Mucosa of rectum (tissue), 2 donors: ENCODE measurements around the gene GUSB.
"Not testable (repeated sequence)": the region's sequence is repeated elsewhere in the genome, so short reads cannot be mapped to it uniquely, and the experiment has no call there.

Experiments
- H3K27ac ChIP-seq, 2 donors: one replicate each; pipeline ENCODE4 v1.7.0; 2013; ENCODE audit warnings: inconsistent platforms in 2 of 2, low read depth in 2 of 2, low read length in 2 of 2
- H3K27me3 ChIP-seq, 2 donors: one replicate each; pipeline ENCODE4 v1.7.0; 2013; ENCODE audit warnings: low read length in 2 of 2; ENCODE audit not compliant: control insufficient read depth in 2 of 2, insufficient read depth in 2 of 2
- H3K36me3 ChIP-seq, 2 donors: one replicate each; pipeline ENCODE4 v1.7.0; 2013; ENCODE audit warnings: low read length in 2 of 2; ENCODE audit not compliant: control insufficient read depth in 2 of 2, insufficient read depth in 2 of 2
- H3K4me1 ChIP-seq, 2 donors: one replicate each; pipeline ENCODE4 v1.7.0; 2013; ENCODE audit warnings: low read length in 2 of 2, mild to moderate bottlenecking in 1 of 2; ENCODE audit not compliant: control insufficient read depth in 2 of 2, insufficient read depth in 2 of 2
- H3K4me3 ChIP-seq, 2 donors: one replicate each; pipeline ENCODE4 v1.7.0; 2013; ENCODE audit warnings: low read length in 2 of 2
- H3K9ac ChIP-seq, 2 donors: one replicate each; pipeline ENCODE4 v1.7.0; 2013; ENCODE audit warnings: low read length in 2 of 2, low read depth in 1 of 2, mild to moderate bottlenecking in 1 of 2
- H3K9me3 ChIP-seq, 2 donors: one replicate each; pipeline ENCODE4 v1.7.0; 2013; ENCODE audit warnings: low read length in 2 of 2; ENCODE audit not compliant: control insufficient read depth in 2 of 2
- donor health status: healthy.
- donor health status: Normal muscosa, but diverticular disease.

Gene GUSB

GRCh38 chr7:65991829-65992228 is 9.8 kb upstream of the GUSB start:
- not testable (repeated sequence) for H3K4me1 ChIP-seq, H3K27me3 ChIP-seq

DNA sequence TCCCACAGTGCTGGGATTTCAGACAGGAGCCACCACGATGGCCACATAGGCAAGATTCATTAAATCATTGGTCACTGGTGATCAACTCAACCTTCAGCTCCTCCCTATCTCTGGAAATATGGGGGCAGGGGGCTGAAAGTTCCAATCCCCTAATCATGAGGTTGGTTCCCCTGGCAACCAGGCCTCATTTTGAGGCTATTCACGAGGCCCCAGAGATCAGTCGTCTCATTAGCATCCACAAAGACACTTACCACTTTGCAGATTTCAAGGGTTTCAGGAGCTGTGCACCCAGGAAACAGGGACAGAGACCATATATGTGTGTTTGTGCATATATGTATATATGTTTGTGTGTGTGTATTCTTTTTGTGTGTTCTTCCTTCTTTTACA is 7.7 kb upstream of the GUSB start:
- no peaks in the 10 kb centered on the region for H3K27me3 ChIP-seq
- H3K4me1 ChIP-seq = no peaks in the 10 kb centered on the region
- H3K36me3 ChIP-seq = no peaks in the 10 kb centered on the region
- no peak overlapping the region for H3K9ac ChIP-seq
- no peaks in the 10 kb centered on the region for H3K9me3 ChIP-seq
- H3K27ac ChIP-seq = no peak overlapping the region
- no peak overlapping the region for H3K4me3 ChIP-seq

More at GRCh38 chr7:65991829-65992228, 9.8 kb upstream of the GUSB start:
- H3K9me3 ChIP-seq, H3K9ac ChIP-seq, H3K36me3 ChIP-seq, H3K27ac ChIP-seq, H3K4me3 ChIP-seq: not testable (repeated sequence)

GRCh38 chr7:65988503-65988902 is 6.5 kb upstream of the GUSB start:
- H3K27me3 ChIP-seq, H3K9ac ChIP-seq, H3K36me3 ChIP-seq, H3K9me3 ChIP-seq, H3K4me3 ChIP-seq, H3K4me1 ChIP-seq, H3K27ac ChIP-seq: not testable (repeated sequence)

DNA sequence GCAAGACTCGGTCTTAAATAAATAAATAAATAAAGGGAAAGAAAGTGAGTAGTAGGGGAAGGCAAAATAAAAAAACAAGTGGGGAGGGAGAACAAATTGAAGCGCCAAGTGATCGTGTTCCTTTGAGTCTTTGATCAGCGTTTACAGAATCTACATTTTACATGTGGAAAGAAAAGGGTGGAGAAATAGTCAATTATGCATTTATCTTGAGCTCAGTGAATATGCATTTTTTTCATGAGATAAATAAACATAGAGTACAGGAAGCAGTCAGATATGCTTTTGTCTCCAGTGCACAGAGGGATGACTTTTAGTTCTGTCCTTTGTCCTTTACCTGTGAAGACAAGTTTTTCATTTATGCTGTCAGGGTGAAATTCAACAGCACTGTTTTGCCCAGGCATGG is 6.1 kb upstream of the GUSB start:
- H3K4me1 ChIP-seq = peaks cover 0 to 5% of the 10 kb centered on the region in 2 donors
- H3K4me3 ChIP-seq = no peak overlapping the region
- H3K36me3 ChIP-seq = no peaks in the 10 kb centered on the region
- no peaks in the 10 kb centered on the region for H3K27me3 ChIP-seq
- H3K9ac ChIP-seq = no peak overlapping the region
- no peak overlapping the region for H3K27ac ChIP-seq
- H3K9me3 ChIP-seq = no peaks in the 10 kb centered on the region

- Histone ChIP-seq H3K9ac (no peak overlapping the region), H3K36me3 (peaks cover 7% of the 10 kb centered on the region in 2 donors), H3K27me3 (no peaks in the 10 kb centered on the region), H3K4me1 (peaks cover 4 to 14% of the 10 kb centered on the region in 2 donors), H3K9me3 (no peaks in the 10 kb centered on the region), H3K4me3 (no peak overlapping the region), H3K27ac (no peak overlapping the region)
These were observed 2.1 kb upstream of the GUSB start for GRCh38 chr7:65983965-65984658.

DNA sequence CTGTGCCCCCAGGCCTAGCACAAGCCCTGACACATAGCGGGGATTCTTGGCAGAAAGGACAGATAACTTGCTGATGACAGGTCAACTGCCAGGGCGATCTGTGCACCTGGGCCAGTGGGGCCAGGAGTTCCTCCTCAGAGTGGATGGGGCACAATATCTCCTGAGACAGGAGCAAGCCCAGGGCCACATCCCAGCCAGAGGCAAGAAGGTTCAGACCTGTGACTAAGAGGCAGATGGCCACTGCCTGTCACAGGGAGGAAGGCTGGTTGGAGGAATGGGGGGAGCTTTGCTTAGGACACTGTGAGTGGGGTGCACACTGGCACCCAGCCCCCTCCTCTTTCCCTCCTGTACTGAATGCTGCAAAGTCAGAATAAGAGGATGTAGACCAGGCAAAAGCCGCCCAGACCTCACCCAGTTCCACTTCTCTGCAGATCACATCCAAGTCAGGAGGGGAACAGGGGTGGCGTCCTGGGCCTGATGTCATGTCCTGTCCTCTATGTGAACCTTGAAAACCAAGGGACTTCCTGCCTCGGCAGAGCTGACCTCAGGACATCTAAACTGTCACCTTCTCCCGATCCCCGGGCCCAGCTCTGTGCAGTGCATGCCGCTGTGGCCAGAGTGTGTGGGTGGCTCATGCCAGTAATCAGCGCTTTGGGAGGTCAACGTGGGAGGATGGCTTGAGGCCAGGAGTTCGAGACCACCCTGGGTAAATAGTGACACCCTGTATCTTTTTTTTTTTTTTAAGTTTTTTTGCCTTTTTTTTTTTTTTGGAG is 1.3 kb downstream of the GUSB start:
- Histone ChIP-seq H3K4me3 (peak overlapping the region; percentile 74 to 81), H3K9me3 (no peaks in the 10 kb centered on the region), H3K27ac (peak overlapping the region; percentile 20 to 61), H3K9ac (peak overlapping the region; percentile 38 to 80), H3K36me3 (peaks cover 14 to 23% of the 10 kb centered on the region in 2 donors), H3K27me3 (no peaks in the 10 kb centered on the region), H3K4me1 (peaks cover 4 to 14% of the 10 kb centered on the region in 2 donors)

GRCh38 chr7:65979583-65980477 is 2.2 kb downstream of the GUSB start:
- Histone ChIP-seq H3K9me3 (no peaks in the 10 kb centered on the region), H3K36me3 (peaks cover 16 to 27% of the 10 kb centered on the region in 2 donors), H3K9ac (peak overlapping the region in 1 of 2 donors; percentile 38), H3K27ac (peak overlapping the region in 1 of 2 donors; percentile 61), H3K4me3 (no peak overlapping the region), H3K27me3 (no peaks in the 10 kb centered on the region), H3K4me1 (peaks cover 4 to 14% of the 10 kb centered on the region in 2 donors)

- H3K27me3 ChIP-seq = no peaks in the 10 kb centered on the region
- no peak overlapping the region for H3K4me3 ChIP-seq
- H3K36me3 ChIP-seq = peaks cover 24 to 35% of the 10 kb centered on the region in 2 donors
- peaks cover 4 to 10% of the 10 kb centered on the region in 2 donors for H3K4me1 ChIP-seq
- H3K27ac ChIP-seq = no peak overlapping the region
- H3K9me3 ChIP-seq = no peaks in the 10 kb centered on the region
- no peak overlapping the region for H3K9ac ChIP-seq
These were observed 3.0 kb downstream of the GUSB start for GRCh38 chr7:65978891-65979582.

DNA sequence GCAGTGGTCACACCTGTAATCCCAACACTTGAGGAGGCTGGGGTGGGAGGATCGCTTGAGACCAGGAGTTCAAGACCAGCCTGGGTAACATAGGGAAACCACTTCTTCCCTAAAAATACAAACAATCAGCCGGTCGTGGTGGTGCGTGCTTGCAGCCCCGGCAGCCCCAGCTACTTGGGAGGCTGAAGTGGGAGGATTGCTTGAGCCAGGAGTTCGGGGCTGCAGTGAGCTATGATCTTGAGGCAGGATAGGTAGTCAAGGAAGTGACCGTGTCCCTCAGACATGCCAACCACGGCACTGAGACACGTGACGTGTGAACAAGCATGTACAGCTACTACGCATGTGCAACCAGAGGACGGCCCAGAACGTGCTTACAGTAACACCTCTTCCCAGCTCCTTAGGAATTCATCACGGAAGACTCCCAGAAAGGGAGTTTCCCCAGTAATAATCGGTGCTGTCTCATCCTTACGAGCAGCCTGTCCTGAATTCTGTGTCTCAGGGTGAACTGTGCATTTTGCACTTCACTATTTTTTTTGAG is 5.3 kb downstream of the GUSB start:
- H3K9me3 ChIP-seq = no peaks in the 10 kb centered on the region
- H3K27ac ChIP-seq = no peak overlapping the region
- no peak overlapping the region for H3K4me3 ChIP-seq
- peaks cover 0 to 5% of the 10 kb centered on the region in 2 donors for H3K4me1 ChIP-seq
- no peak overlapping the region for H3K9ac ChIP-seq
- no peaks in the 10 kb centered on the region for H3K27me3 ChIP-seq
- H3K36me3 ChIP-seq = peaks cover 35 to 52% of the 10 kb centered on the region in 2 donors
